PC-3 (cell line): Measurements from ENCODE around the gene MRAP. TPM values are rescaled to one million over a fixed set of nuclear protein-coding genes. Genes with fewer than 3 reads are reported as not detected.

ENCODE experiments used
- ATAC-seq: fragments of 200-7000 bp; cut with Tn5 transposase; 2 replicates; pipeline ENCODE4 v1.9.1; 2020; ENCODE audit warnings: mild to moderate bottlenecking, moderate library complexity
- BruUV-seq: library from RNA; stranded (reverse); fragments of 400-500 nt; replicated peaks from 2 replicates; lab custom pipeline; 2021; lab: Mats Ljungman, UMichigan
- CTCF ChIA-PET: fragments of 300-600 bp; sonication (Branson Sonifier 250); formaldehyde crosslinking; loops from one replicate; lab custom pipeline; 2022; ENCODE audit warnings: antibody characterized with exemption; lab: Charles Lee
- POLR2A ChIA-PET: fragments of 300-600 bp; sonication (Branson Sonifier 250); formaldehyde crosslinking; loops from one replicate; lab custom pipeline; 2022; ENCODE audit warnings: antibody characterized with exemption; ENCODE audit not compliant: unreplicated experiment; lab: Charles Lee
- DNase-seq: peaks from one replicate; pipeline ENCODE4 v3.0.0-alpha.2; 2015
- H2AFZ ChIP-seq: fragments of 300-600 bp; sonication (generic); 2 replicates; pipeline ENCODE4 v1.6.0; 2016; ENCODE audit warnings: antibody characterized with exemption, low read length
- H3F3A ChIP-seq: fragments of 300-600 bp; sonication (generic); one replicate; pipeline ENCODE4 v1.6.0; 2017; ENCODE audit warnings: antibody characterized with exemption, low read length, control low read depth, mild to moderate bottlenecking; ENCODE audit not compliant: unreplicated experiment
- H3K27ac ChIP-seq: fragments of 300-600 bp; sonication (generic); 2 replicates; pipeline ENCODE4 v1.5.1; 2016; ENCODE audit warnings: mild to moderate bottlenecking, low read length
- H3K27me3 ChIP-seq: fragments of 300-600 bp; sonication (generic); 2 replicates; pipeline ENCODE4 v1.6.1; 2016; ENCODE audit warnings: low read length, mixed read lengths
- H3K36me3 ChIP-seq: fragments of 300-600 bp; sonication (generic); 2 replicates; pipeline ENCODE4 v1.6.1; 2016; ENCODE audit warnings: low read depth, mixed run types, low read length, mixed read lengths
- H3K4me1 ChIP-seq: fragments of 300-600 bp; sonication (generic); 2 replicates; pipeline ENCODE4 v1.5.1; 2016; ENCODE audit warnings: low read length; ENCODE audit not compliant: insufficient read depth
- H3K4me2 ChIP-seq: fragments of 300-600 bp; sonication (generic); 2 replicates; pipeline ENCODE4 v1.6.0; 2016; ENCODE audit warnings: low read length
- H3K4me3 ChIP-seq: fragments of 300-600 bp; sonication (generic); 2 replicates; pipeline ENCODE4 v1.5.1; 2016; ENCODE audit warnings: mild to moderate bottlenecking, low read length, mixed read lengths
- H3K79me2 ChIP-seq: fragments of 300-600 bp; sonication (generic); 2 replicates; pipeline ENCODE4 v1.6.1; 2017; ENCODE audit warnings: low read length, mixed read lengths
- H3K9ac ChIP-seq: fragments of 300-600 bp; sonication (generic); 2 replicates; pipeline ENCODE4 v1.6.0; 2016; ENCODE audit warnings: mild to moderate bottlenecking, low read length
- H3K9me2 ChIP-seq: fragments of 300-600 bp; sonication (generic); replicated peaks from 2 replicates; pipeline ENCODE4 v1.6.1; 2016; ENCODE audit warnings: mixed run types, low read length, mixed read lengths
- H3K9me3 ChIP-seq: fragments of 300-600 bp; sonication (generic); 2 replicates; pipeline ENCODE4 v1.6.1; 2016; ENCODE audit warnings: low read length, mixed read lengths
- H4K20me1 ChIP-seq: fragments of 300-600 bp; sonication (generic); 2 replicates; pipeline ENCODE4 v1.6.1; 2016; ENCODE audit warnings: low read length, mixed read lengths
- EZH2 ChIP-seq: fragments of 300-600 bp; sonication (generic); IDR thresholded peaks from one replicate; pipeline ENCODE4 v1.6.1; 2017; ENCODE audit warnings: antibody characterized with exemption, mild to moderate bottlenecking, low read length; ENCODE audit not compliant: unreplicated experiment
- EZH2phosphoT487 ChIP-seq: fragments of 300-600 bp; sonication (generic); IDR thresholded peaks from 2 replicates; pipeline ENCODE4 v1.6.1; 2018; ENCODE audit warnings: mild to moderate bottlenecking, antibody characterized with exemption, low read length, borderline replicate concordance
- intact Hi-C: fragments of 100-400 bp; cut with micrococcal nuclease; formaldehyde crosslinking; loops from 2 replicates; pipeline ENCODE4 v1.9.0; 2023
- total RNA-seq: library from RNA; depleted of rRNA; stranded (reverse); fragments of >200 nt; gene quantifications from 2 replicates; pipeline ENCODE4 v1.2.3, GENCODE V29; 2014; rRNA removed
- TF ChIP-seq, protein P1 (sequence below): fragments of 300-600 bp; sonication (generic); conservative IDR thresholded peaks from 2 replicates; pipeline ENCODE4 v1.5.1; 2017; ENCODE audit warnings: antibody characterized with exemption, low read depth, mild to moderate bottlenecking, low read length

Gene MRAP
- total RNA-seq, 1 experiment from 2014 or later: not detected

DNA sequence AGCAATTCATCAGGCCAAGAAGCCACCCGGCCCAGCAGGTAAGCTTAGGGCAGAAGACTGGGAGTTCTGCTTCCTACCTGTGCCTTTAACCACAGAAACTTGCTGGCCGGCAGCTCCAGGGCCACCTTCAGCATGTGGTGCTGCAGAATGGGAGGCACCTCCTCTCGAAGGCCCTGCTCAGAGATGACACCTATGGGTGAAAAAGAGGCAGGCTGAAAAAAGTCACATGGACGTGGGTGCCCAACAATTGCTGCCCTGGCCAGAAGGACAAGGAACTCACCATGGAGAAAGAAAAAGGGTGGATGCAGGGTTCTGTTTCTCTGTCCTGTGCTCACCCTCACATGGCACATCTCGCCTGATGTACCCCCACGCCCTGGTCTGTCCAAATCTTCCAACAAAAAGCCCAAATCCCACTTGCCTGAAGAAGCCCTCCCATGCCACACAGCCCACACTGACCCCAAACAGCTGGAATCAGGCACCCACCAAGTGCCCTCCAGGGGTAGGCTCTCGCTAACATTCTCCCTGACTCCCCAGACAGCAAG lies 61.1 kb downstream of the MRAP start:
- H3K36me3 ChIP-seq: peaks cover 90% of the 10 kb centered on the region
- CTCF ChIA-PET: no interaction called here

GRCh38 chr21:32360401-32360975 lies 61.8 kb downstream of the MRAP start:
- Histone ChIP-seq H3K9me2 (no peaks in the 10 kb centered on the region), H3K79me2 (no peaks in the 10 kb centered on the region), H3K4me2 (no peak overlapping the region), H3K4me1 (no peaks in the 10 kb centered on the region), H4K20me1 (no peaks in the 10 kb centered on the region), H2AFZ (no peak overlapping the region), H3K9me3 (no peaks in the 10 kb centered on the region), H3F3A (no peaks in the 10 kb centered on the region), H3K27me3 (no peaks in the 10 kb centered on the region), H3K4me3 (no peak overlapping the region), H3K36me3 (peaks cover 88% of the 10 kb centered on the region), H3K27ac (no peak overlapping the region), H3K9ac (no peak overlapping the region)
- CTCF ChIA-PET: no interaction called here
- no peak for DNase-seq
- TF ChIP-seq EZH2phosphoT487 (no peak), EZH2 (no peak)
- TF ChIP-seq, protein P1, sequence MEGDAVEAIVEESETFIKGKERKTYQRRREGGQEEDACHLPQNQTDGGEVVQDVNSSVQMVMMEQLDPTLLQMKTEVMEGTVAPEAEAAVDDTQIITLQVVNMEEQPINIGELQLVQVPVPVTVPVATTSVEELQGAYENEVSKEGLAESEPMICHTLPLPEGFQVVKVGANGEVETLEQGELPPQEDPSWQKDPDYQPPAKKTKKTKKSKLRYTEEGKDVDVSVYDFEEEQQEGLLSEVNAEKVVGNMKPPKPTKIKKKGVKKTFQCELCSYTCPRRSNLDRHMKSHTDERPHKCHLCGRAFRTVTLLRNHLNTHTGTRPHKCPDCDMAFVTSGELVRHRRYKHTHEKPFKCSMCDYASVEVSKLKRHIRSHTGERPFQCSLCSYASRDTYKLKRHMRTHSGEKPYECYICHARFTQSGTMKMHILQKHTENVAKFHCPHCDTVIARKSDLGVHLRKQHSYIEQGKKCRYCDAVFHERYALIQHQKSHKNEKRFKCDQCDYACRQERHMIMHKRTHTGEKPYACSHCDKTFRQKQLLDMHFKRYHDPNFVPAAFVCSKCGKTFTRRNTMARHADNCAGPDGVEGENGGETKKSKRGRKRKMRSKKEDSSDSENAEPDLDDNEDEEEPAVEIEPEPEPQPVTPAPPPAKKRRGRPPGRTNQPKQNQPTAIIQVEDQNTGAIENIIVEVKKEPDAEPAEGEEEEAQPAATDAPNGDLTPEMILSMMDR: no peak
- ATAC-seq: no peak
- BruUV-seq: no TSS peak
- intact Hi-C loops: no loop called here
- POLR2A ChIA-PET: no interaction called here

More for the DNA sequence above, 61.1 kb downstream of the MRAP start:
- Histone ChIP-seq H3K79me2 (no peaks in the 10 kb centered on the region), H2AFZ (no peak overlapping the region), H3K9me2 (no peaks in the 10 kb centered on the region), H3K4me1 (no peaks in the 10 kb centered on the region), H3F3A (no peaks in the 10 kb centered on the region), H3K9me3 (no peaks in the 10 kb centered on the region), H3K4me3 (no peak overlapping the region), H3K27ac (no peak overlapping the region), H3K9ac (no peak overlapping the region), H3K4me2 (no peak overlapping the region), H3K27me3 (no peaks in the 10 kb centered on the region), H4K20me1 (no peaks in the 10 kb centered on the region)
- DNase-seq: peak; percentile 49
- intact Hi-C loops: no loop called here
- peak; percentile 82 for ATAC-seq
- POLR2A ChIA-PET: no interaction called here
- TF ChIP-seq, protein P1: peak; percentile 56
- TF ChIP-seq EZH2: no peak
- no TSS peak for BruUV-seq

Other genes with a start within 250 kb of the MRAP start
- gene MIS18A, start 19.8 kb upstream of the MRAP start, total RNA-seq: 42.0 and 54.5 TPM in 2 replicates
- gene URB1, start 94.2 kb downstream of the MRAP start, total RNA-seq: 27.8 and 36.3 TPM in 2 replicates
- 16.1 and 17.5 TPM in 2 replicates for gene EVA1C, start 113.9 kb downstream of the MRAP start, total RNA-seq